Measurements from ENCODE around the gene COMMD6.

DNA sequence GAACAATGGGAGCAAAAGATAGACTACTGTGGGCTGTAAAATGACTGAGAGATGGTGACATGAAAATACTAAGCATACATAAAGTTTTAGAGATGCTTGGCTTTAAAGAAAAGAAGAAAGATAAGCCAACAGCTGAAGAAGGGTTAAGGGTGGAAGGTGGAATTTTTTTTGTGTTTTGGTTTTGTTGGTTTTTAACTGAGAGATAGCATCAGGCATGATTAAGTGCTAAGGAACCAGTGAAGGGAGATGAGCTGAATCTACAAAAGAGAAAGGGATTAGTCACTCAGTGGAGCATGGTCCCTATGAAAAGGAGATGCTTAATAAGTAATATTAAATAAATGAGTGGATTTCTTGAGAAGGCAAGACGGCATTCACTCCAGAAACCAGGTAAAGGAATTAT is 43.1 kb downstream of the COMMD6 start:
- TF ChIP-seq EZH2 (IDR thresholded peaks at IDR 0.05; ENCODE audit: borderline replicate concordance, insufficient read depth, low read depth, low read length, poor library complexity, severe bottlenecking) (no peak), CTCF (IDR thresholded peaks at IDR 0.05) (no peak)

All from B cell (primary cell).